ENCODE data around the gene HTR3E.
"Not testable (repeated sequence)": the region's sequence is repeated elsewhere in the genome, so short reads cannot be mapped to it uniquely, and the experiment has no call there.

HTR3E gene

DNA sequence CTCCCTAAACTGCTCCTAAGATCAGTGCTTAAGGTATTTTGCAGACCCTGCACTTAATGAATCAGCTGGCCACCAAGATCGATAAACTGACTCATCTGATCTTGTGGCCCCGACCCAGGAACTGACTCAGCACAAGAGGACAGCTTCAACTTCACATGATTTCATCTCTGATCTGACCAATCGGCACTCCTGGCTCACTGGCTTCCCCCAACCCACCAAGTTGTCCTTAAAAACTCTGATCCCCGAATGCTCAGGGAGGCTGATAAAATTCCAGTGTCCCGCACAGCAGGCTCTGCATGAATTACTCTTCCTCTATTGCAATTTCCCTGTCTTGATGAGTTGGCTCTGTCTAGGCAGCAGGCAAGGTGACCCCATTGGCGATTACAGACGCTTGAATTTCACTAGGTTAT is 13.5 kb downstream of the HTR3E start:
- no peak for DNase-seq (ENCODE audit: low spot score)

DNA sequence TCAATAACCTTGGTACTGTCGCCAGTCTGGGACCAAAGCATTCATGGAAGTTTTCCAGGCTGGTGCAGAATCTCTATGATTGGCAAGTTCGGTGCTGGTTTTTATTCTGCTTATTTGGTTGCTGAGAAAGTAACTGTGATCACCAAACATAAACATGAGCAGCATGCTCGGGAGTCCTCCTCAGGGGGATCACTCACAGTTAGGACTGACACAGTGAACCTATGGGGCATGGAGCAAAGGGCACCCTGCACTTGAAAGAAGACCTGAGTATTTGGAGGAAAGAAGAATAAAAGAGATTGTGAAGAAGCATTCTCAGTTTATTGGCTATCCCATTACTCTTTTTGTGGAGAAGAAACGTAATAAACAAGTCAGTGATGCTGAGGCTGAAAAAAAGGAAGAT is 19.2 kb downstream of the HTR3E start:
- DNase-seq (ENCODE audit: low spot score) = no peak

DNA sequence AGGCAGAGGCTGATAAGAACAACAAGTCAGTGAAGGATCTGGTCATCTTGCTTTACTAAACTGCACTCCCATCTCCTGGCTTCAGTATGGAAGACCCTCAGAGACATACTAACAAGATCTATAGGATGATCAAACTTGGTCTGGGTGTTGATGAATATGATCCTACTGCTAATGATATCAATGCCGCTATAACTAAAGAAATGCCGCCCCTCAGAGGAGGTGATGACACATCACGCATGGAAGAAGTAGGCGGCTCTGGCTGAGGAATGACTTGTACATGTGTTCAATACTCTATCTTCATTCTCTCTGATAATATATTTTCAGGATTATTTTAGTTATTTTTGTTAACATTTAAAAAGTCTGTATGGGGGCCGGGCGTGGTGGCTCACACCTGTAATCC is 20.8 kb downstream of the HTR3E start:
- DNase-seq (ENCODE audit: low spot score) = no peak

DNA sequence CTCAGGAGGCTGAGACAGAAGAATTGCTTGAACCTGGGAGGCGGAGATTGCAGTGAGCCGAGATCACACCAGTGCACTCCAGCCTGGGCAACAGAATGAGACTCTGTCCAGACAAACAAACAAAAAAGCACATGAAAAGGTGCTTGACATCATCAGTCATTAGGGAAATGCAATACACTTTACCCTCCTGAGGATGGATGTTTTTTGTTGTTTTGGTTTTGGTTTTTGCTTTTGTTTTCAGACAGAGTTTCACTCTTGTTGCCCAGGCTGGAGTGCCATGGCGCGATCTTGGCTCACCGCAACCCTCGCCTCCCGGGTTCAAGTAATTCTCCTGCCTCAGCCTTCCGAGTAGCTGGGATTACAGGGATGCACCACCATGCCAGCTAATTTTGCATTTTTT is 24.2 kb downstream of the HTR3E start:
- not testable (repeated sequence) for DNase-seq (ENCODE audit: low spot score)

DNA sequence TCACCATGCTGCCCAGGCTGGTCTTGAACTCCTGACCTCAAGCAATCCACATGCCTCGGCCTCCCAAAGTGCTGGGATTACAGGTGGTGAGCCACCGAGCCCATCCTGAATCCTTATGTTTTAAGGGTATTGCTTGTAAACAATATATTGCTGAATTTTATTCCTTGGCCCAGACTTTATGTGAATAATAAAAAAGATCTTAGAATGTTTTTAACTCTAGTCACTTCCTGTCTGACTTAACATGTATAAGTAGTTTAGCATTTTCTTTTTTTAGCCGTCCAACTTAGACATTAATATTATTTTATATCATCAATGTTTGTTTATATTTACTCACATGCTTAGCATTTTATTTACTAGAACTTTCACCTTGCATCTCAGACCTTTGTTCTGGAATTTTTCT is 29.1 kb downstream of the HTR3E start:
- no peak for DNase-seq (ENCODE audit: low spot score)

DNA sequence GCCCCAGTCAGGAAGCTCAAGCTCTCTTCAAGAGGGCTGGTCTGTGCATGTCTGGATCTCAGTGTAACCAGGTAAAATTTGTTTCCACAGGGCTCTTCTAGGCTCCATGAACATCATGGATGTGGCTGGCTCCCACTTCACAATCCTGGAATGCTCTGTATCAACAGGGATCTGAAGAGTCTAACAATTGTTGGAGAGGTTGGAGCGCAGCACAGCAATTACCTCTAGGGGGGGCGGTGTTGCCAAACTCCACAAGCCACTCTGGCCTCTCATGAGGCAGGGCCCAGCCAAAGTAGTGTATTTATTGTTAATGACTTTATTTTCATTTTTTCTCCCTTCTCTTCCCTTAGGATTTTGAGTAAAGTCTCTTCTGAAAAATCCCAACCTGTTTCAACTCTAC is 32.1 kb downstream of the HTR3E start:
- DNase-seq (ENCODE audit: low spot score) = peak; percentile 38

DNA sequence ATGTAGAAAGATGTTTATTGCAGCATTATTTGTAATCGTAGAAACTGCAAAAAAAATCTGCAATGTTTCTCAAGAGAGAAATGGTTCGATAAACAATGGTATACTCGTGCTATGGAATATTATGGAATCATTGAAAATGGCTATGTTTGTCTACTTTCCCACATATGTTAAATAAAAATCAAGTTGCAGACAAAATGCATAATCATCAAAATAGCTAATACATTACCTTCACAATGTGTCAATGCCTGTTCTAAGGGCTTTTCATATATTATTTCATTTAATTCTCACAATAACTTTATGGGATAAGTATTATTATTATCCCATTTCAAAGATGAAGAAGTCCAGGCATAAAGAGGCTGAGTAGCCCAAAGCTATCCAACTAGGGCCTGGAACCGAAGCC is 36.1 kb downstream of the HTR3E start:
- DNase-seq (ENCODE audit: low spot score) = no peak

DNA sequence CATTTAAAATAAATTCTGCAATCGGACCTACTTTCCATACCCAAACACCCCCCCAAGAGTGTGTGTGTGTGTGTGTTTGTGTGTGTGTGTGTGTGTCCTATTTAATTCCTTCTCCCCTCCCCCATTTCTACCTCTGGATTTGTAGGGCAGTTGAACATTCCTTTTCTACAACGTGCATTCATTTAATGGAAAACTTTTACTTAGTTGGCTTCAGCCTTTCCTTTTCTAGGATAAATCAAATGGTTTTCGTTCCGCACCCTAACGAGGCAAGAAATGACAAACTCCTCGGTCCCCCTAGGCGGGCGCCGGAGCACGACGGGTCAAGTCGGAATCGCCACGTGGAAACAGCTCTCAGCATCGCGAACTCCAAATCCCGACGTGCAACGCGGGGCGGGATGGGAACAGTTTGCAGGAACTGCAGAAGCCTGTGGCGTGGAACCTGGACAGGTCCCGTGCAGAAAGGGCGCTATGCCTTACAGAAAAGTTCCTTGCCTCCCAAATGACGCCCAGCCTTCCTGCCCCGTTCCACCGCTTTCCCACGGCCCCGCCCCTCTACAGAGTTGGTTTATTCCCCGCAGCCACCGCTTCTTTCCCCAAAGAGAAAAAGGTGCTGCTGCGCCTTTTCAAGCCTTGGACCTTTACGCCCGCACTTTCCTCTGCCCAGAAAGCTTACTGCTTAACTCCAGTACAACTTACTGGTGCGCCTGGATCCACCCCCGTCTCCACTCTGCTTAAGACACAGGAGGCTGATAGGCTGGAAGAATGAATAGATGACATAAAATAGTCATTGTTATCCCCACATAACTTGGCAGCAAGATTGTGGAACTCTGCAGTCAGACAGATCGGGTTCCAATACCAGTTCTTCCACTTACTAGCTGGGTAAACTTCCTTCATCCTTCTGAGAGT is 37.2 kb downstream of the HTR3E start:
- DNase-seq (ENCODE audit: low spot score) = peak; percentile 55

DNA sequence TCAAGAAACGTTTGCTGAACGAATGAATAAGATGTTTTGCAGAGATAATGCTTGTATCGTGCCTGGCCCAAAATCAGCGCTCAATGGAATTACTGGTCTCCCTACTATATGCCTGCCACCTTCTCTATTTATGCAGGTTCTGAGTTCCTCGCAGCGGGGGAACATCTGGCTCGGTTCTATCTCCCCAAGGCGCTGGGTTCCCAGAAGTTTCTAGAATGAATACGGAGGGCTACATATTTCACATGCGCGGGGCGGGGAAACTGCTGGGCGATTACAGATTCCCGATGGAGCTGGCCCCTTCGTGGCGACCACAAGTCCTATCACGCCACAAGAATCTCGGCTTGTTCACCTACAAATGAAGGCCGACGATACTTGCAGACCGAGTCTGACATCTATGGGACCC is 37.9 kb downstream of the HTR3E start:
- peak; percentile 53 for DNase-seq (ENCODE audit: low spot score)

DNA sequence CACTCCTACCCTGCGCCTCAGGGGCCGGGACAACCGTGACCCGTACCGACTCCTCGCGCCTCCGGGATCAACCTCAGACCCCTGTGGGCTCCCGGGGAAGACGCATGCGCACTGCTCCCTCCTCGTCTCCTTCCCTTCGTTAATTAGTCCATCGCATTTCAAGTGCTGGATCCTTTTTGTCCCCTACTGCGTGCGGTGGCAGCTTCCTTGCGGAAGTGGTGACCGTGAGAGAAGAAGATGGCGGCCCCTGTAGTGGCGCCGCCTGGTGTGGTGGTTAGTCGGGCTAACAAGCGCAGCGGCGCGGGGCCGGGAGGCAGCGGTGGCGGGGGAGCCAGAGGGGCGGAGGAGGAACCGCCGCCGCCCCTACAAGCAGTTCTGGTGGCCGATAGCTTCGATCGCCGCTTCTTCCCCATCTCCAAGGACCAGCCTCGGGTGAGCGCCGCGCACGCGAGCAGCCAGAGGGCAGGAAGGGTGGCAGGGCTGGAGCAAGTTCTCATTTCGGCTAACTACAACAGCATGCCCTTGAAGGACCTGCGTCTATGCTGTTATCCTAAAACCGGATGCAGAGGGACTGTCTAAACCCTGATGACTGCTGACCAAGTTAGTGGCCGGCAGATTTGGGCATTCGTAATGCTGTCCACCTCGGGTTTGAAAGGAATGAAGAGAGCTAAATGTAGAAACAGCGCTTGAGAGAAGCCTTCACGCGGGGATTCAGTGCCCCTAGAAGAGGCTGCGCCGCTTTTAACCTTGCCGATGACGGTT is 38.5 kb downstream of the HTR3E start, which contains the start of gene EIF2B5:
EIF2B5 (plus strand) TSS at position 210 of the 762 bp plus-strand sequence; CDS start at position 238, 28 bp downstream.
- peak; percentile 92 for DNase-seq (ENCODE audit: low spot score)

DNA sequence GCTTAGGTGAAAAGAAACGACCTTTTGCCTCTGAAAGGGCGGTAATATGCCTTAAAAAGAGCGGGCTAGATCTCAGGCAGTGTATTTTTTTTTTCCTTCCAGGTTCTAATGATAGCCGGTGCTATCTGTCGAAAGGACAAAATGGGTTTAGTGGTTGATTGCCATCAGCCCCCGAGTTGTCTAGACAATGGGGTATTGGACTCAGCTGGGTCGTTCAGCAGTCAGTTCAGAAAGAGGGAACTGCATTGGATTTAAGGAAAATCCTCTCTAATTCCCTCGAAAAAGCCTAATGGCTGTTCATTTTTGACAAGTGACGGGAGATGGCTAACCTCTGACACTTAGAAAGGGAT is 39.0 kb downstream of the HTR3E start:
- peak; percentile 61 for DNase-seq (ENCODE audit: low spot score)

DNA sequence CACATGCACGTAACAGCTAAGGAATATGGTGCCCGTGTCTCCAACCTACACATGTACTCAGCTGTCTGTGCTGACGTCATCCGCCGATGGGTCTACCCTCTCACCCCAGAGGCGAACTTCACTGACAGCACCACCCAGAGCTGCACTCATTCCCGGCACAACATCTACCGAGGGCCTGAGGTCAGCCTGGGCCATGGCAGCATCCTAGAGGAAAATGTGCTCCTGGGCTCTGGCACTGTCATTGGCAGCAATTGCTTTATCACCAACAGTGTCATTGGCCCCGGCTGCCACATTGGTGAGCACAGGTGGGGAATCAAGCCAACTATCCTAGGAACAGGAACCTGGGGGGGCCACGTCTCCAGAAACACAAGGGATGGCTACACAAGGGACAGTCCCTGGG is 43.6 kb downstream of the HTR3E start:
- no peak for DNase-seq (ENCODE audit: low spot score)

DNA sequence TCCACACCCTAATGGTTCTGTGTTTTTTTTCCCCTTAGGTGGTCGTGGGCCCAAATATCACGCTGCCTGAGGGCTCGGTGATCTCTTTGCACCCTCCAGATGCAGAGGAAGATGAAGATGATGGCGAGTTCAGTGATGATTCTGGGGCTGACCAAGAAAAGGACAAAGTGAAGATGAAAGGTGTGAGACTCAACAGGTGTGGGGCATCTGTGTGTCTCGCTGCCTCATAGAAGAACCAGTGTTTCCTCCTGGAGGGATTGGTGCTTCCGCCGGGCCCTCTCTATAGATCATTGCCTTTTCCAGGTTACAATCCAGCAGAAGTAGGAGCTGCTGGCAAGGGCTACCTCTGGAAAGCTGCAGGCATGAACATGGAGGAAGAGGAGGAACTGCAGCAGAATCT is 45.3 kb downstream of the HTR3E start:
- no peak for DNase-seq (ENCODE audit: low spot score)

DNA sequence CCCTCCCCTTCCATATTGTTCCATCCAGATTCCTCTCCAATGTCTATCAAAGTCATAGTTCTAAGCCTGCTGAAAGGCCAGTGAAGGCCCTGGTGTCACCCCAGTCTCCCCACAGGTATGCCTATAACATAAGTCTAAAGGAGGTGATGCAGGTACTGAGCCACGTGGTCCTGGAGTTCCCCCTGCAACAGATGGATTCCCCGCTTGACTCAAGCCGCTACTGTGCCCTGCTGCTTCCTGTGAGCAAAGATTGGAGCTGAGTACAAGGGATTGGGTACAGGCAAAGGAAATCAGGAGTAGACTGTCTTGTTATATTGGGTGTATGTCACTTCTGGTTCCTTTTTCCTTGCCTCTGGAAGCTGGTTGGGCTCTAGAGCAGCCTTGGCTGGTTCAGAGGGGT is 46.5 kb downstream of the HTR3E start:
- no peak for DNase-seq (ENCODE audit: low spot score)

DNA sequence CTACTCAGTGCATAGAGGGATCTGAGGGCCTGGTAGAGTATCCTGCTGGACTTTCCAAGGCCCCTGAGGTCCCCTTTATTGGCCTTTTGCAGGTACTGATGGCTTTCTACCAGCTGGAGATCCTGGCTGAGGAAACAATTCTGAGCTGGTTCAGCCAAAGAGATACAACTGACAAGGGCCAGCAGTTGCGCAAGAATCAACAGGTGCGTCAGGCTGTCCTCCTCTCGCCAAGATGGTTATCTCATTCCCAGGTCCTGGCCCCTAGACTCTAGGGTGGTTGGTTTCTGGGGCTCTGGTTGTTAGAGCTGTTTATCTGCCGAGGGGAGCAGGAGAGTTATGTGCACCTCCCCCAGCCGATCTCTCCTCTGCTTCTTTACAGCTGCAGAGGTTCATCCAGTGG is 47.6 kb downstream of the HTR3E start:
- no peak for DNase-seq (ENCODE audit: low spot score)

DNA sequence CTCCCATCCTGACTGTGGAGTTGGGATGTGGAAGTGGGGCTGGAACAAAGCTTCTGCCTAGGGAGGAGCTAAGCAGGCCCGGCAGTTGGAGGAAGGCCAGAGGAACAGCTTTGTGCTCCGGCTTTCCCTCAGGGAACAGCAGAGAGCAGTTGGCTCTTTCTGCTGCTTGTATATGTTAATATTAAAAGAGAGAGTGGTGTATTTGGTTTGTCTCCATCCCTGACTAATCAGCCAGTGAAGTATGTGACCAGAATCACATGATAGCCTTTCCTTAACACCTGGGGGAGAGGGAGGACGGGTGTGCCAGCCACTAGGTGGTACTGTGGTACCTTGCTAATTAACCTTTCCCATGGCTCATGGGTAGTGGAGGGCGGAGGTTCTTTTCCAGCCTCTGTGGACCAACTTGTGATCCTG is 48.3 kb downstream of the HTR3E start:
- peak; percentile 46 for DNase-seq (ENCODE audit: low spot score)

DNA sequence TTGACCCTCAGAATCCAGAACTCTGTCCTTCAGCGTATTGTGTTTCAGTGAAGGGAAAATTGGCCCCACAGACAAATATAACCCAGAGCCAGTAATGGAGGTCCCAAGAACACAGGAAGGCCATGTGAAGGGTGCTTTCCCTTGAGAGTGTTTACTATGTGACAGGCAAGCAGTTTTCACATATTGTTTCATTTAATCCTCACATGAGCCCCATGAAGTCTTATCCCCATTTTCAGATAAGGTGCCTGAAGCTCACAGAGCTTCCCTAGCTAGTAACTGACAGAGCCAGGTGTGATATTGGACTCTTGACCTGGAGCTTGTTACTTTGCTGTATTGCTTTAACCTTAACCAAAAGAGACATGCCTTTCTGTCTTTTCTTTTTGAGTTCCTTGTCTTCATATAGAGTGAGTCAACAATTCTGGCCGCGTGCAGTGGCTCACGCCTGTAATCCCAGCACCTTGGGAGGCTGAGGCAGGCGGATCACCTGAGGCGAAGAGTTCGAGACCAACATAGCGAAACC is 48.9 kb downstream of the HTR3E start:
- DNase-seq (ENCODE audit: low spot score) = no peak

DNA sequence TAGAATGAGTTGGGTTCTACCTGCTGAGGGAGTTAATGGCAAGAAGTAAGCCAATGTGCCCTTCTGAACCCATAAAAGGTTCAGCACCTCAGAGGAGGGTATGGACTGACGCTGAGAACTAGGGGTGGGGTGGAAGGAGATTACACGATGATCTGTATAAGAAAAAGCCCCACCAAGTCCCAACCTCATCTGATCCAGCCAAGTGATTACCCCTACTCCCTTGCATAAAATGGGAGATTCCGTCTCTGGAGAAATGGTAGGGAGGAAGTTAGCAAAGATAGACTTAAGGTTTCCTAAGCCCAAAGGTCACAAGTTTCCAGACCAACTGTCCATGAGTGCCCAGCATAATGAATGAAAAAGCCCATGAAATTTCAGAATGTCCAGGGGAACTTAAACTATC is 51.2 kb downstream of the HTR3E start:
- no peak for DNase-seq (ENCODE audit: low spot score)

DNA sequence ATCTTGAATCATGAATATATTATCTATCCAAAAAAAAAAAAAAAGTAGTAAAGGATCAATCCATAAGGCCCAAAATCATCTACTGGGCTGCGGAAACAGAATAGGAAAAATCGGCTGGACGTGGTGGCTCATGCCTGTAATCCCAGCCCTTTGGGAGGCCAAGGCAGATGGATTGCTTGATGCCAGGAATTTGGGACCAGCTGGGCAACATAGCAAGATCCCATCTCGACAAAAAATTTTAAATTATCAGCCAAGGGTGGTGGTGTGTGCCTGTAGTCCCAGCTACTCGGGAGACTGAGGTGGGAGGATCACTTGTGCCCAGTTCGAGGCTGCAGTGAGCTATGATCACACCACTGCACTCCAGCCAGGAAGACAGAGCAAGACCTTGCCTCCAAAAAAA is 52.3 kb downstream of the HTR3E start:
- no peak for DNase-seq (ENCODE audit: low spot score)

DNA sequence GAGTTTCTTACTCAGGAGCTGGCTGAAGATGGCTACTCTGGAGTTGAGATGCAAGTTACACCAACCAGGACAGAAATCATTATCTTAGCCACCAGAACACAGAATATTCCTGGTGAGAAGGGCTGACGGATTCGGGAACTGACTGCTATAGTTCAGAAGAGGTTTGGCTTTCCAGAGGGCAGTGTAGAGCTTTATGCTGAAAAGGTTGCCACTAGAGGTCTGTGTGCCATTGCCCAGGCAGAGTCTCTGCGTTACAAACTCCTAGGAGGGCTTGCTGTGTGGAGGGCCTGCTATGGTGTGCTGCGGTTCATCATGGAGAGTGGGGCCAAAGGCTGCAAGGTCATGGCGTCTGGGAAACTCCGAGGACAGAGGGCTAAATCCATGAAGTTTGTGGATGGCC is 52.9 kb downstream of the HTR3E start:
- DNase-seq (ENCODE audit: low spot score) = not testable (repeated sequence)

DNA sequence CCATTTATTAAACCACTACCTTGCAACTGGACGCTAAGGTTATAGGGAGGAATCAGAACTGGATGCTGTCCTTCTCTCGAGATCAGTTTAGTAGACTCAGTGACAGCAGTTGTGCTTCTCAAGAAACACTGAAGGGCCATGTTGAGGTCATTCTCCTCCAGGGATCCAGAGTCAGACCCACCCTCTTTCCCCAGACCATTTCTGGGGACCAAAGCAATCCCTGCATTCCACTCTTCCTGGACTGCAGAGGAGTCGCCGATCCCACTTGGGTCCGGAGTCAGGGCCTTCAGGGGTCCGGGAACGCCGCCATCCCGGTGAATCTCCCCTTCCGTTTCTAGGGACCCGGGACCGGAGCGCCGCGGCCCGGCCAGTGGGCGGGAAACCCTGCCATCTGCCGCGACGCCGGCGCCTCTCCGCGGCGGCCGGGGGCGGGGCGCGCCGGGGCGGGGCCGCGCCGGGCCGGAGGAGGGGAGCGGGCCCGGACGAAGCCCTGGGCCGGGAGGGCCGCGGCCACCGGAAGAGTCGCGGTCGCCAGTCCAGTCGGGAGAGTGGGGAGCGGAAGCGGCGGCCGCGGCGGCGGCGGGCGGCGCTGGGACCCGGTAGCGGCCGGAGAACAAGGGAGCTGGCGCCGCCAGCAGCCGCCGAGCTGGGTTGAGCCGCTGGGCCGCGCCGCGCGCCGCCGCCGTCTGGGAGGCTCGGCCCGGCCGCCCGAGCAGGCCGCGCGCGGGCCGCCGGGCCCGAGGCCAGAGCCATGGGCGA is 58.2 kb downstream of the HTR3E start, which contains the start of gene DVL3:
DVL3 (plus strand) TSS at position 493 of the 759 bp plus-strand sequence; CDS start at position 752, 259 bp downstream.
- peak; percentile 44 for DNase-seq (ENCODE audit: low spot score)

All from NAMALWA (cell line).